Osteoblast (primary cell): Measurements from ENCODE around the gene CIAO3. TPM values are rescaled to one million over a fixed set of nuclear protein-coding genes. Genes with fewer than 3 reads are reported as not detected.

Source experiments
- DNase-seq: peaks from one replicate; pipeline ENCODE4 v3.0.0; 2011; ENCODE audit warnings: low spot score, mixed read lengths; ENCODE audit not compliant: insufficient read length; ENCODE audit errors: missing footprints
- H2AFZ ChIP-seq: 2 replicates; pipeline ENCODE4 v1.6.0; 2011; ENCODE audit warnings: mild to moderate bottlenecking, low read length
- H3K27ac ChIP-seq: 2 replicates; pipeline ENCODE4 v1.5.1; 2011; ENCODE audit warnings: mild to moderate bottlenecking, low read depth, low read length, moderate library complexity
- H3K27me3 ChIP-seq: 2 replicates; pipeline ENCODE4 v1.6.0; 2012; ENCODE audit warnings: mild to moderate bottlenecking, control low read depth, inconsistent platforms, low read length, moderate library complexity; ENCODE audit not compliant: insufficient read depth
- H3K36me3 ChIP-seq: 2 replicates; pipeline ENCODE4 v1.5.1; 2011; ENCODE audit warnings: mild to moderate bottlenecking, low read length, control low read depth, moderate library complexity; ENCODE audit not compliant: insufficient read depth
- H3K4me1 ChIP-seq: 2 replicates; pipeline ENCODE4 v1.5.1; 2011; ENCODE audit warnings: mild to moderate bottlenecking, low read length, control low read depth, moderate library complexity; ENCODE audit not compliant: insufficient read depth
- H3K4me2 ChIP-seq: 2 replicates; pipeline ENCODE4 v1.6.0; 2011; ENCODE audit warnings: mild to moderate bottlenecking, low read length; ENCODE audit not compliant: insufficient read depth
- H3K4me3 ChIP-seq: fragments of 200-600 bp; sonication (generic); 3 replicates; pipeline ENCODE4 v1.5.1; 2012; ENCODE audit warnings: mild to moderate bottlenecking, low read length, inconsistent platforms; ENCODE audit not compliant: insufficient read depth
- H3K79me2 ChIP-seq: 2 replicates; pipeline ENCODE4 v1.6.0; 2012; ENCODE audit warnings: mild to moderate bottlenecking, low read length, control low read depth, inconsistent platforms; ENCODE audit not compliant: insufficient read depth
- H3K9me3 ChIP-seq: 2 replicates; pipeline ENCODE4 v1.5.1; 2011; ENCODE audit warnings: low read depth, low read length, control low read depth
- H4K20me1 ChIP-seq: 2 replicates; pipeline ENCODE4 v1.6.0; 2012; ENCODE audit warnings: mild to moderate bottlenecking, low read length, control low read depth; ENCODE audit not compliant: insufficient read depth
- CTCF ChIP-seq: IDR thresholded peaks from 2 replicates; pipeline ENCODE4 v1.5.1; 2011; ENCODE audit warnings: mild to moderate bottlenecking, low read depth, low read length, moderate library complexity; ENCODE audit errors: extremely low read depth
- total RNA-seq: library from RNA; depleted of rRNA; stranded (reverse); fragments of >200 nt; gene quantifications from 2 replicates; pipeline ENCODE4 v1.2.3, GENCODE V29; 2012

CIAO3 gene
- total RNA-seq, 1 donor = 32.2 TPM

GRCh38 chr16:735982-736453 lies 4.8 kb downstream of the CIAO3 start:
- peaks cover 8% of the 10 kb centered on the region for H4K20me1 ChIP-seq
- TF ChIP-seq CTCF = no peak
- H3K36me3 ChIP-seq = peaks cover 26% of the 10 kb centered on the region
- H3K79me2 ChIP-seq = peaks cover 8% of the 10 kb centered on the region
- H3K4me1 ChIP-seq = peaks cover 9% of the 10 kb centered on the region
- no peak overlapping the region for H3K4me2 ChIP-seq
- H3K9me3 ChIP-seq = no peaks in the 10 kb centered on the region
- H2AFZ ChIP-seq = no peak overlapping the region
- H3K27me3 ChIP-seq = no peaks in the 10 kb centered on the region
- H3K27ac ChIP-seq = no peak overlapping the region
- no peak overlapping the region for H3K4me3 ChIP-seq
- no peak for DNase-seq

- no peak for TF ChIP-seq CTCF
- peaks cover 26% of the 10 kb centered on the region for H3K36me3 ChIP-seq
- DNase-seq = no peak
Measured at GRCh38 chr16:734981-735881, 5.6 kb downstream of the CIAO3 start.

GRCh38 chr16:734208-734980 lies 6.4 kb downstream of the CIAO3 start:
- Histone ChIP-seq H3K36me3 (peaks cover 26% of the 10 kb centered on the region), H3K27ac (no peak overlapping the region), H3K27me3 (no peaks in the 10 kb centered on the region), H3K4me3 (no peak overlapping the region), H3K4me2 (no peak overlapping the region), H3K79me2 (no peaks in the 10 kb centered on the region), H3K4me1 (no peaks in the 10 kb centered on the region), H4K20me1 (peaks cover 4% of the 10 kb centered on the region), H2AFZ (no peak overlapping the region), H3K9me3 (no peaks in the 10 kb centered on the region)
- DNase-seq = no peak
- no peak for TF ChIP-seq CTCF

More at GRCh38 chr16:734981-735881, 5.6 kb downstream of the CIAO3 start:
- no peak overlapping the region for H3K4me3 ChIP-seq
- H4K20me1 ChIP-seq = peaks cover 8% of the 10 kb centered on the region
- H3K4me2 ChIP-seq = no peak overlapping the region
- H3K27ac ChIP-seq = no peak overlapping the region
- H3K9me3 ChIP-seq = no peaks in the 10 kb centered on the region
- no peaks in the 10 kb centered on the region for H3K27me3 ChIP-seq
- peaks cover 5% of the 10 kb centered on the region for H3K79me2 ChIP-seq
- H2AFZ ChIP-seq = no peak overlapping the region
- H3K4me1 ChIP-seq = peaks cover 8% of the 10 kb centered on the region
